ENCODE results near the gene SLC1A2.

SLC1A2 gene

GRCh38 chr11:35293699-35294098 is 125.7 kb downstream of the SLC1A2 start:
- no peak for DNase-seq

- no peak for DNase-seq
These were observed 126.3 kb downstream of the SLC1A2 start for GRCh38 chr11:35293035-35293434.

GRCh38 chr11:35292279-35292678 is 127.1 kb downstream of the SLC1A2 start:
- no peak for DNase-seq

GRCh38 chr11:35290876-35291275 is 128.5 kb downstream of the SLC1A2 start:
- no peak for DNase-seq

- DNase-seq = no peak
These were observed 129.5 kb downstream of the SLC1A2 start for GRCh38 chr11:35289821-35290220.

- DNase-seq = no peak
These were observed 130.4 kb downstream of the SLC1A2 start for GRCh38 chr11:35288817-35289541.

- DNase-seq = no peak
These were observed 131.0 kb downstream of the SLC1A2 start for GRCh38 chr11:35288309-35288708.

GRCh38 chr11:35287344-35287890 is 131.9 kb downstream of the SLC1A2 start:
- DNase-seq = no peak

GRCh38 chr11:35286126-35286525 is 133.2 kb downstream of the SLC1A2 start:
- no peak for DNase-seq

GRCh38 chr11:35285471-35285870 is 133.9 kb downstream of the SLC1A2 start:
- no peak for DNase-seq

- DNase-seq = no peak
These were observed 137.0 kb downstream of the SLC1A2 start for GRCh38 chr11:35282221-35282882.

- DNase-seq = no peak
These were observed 138.1 kb downstream of the SLC1A2 start for GRCh38 chr11:35281169-35281688.

GRCh38 chr11:35280727-35281126 is 138.6 kb downstream of the SLC1A2 start:
- DNase-seq = no peak

- no peak for DNase-seq
These were observed 141.5 kb downstream of the SLC1A2 start for GRCh38 chr11:35277827-35278226.

GRCh38 chr11:35276396-35277145 is 142.8 kb downstream of the SLC1A2 start:
- peak in 1 of 2 experiments; percentile 1 for DNase-seq

- DNase-seq = no peak
These were observed 143.6 kb downstream of the SLC1A2 start for GRCh38 chr11:35275786-35276170.

GRCh38 chr11:35274909-35275785 is 144.2 kb downstream of the SLC1A2 start:
- DNase-seq = no peak

- peak; percentile 17 to 30 for DNase-seq
These were observed 146.9 kb downstream of the SLC1A2 start for GRCh38 chr11:35272391-35272902.

GRCh38 chr11:35271031-35271430 is 148.3 kb downstream of the SLC1A2 start:
- no peak for DNase-seq

- no peak for DNase-seq
These were observed 149.0 kb downstream of the SLC1A2 start for GRCh38 chr11:35270342-35270741.

- DNase-seq = no peak
These were observed 151.9 kb downstream of the SLC1A2 start for GRCh38 chr11:35267504-35267903.
